HepG2 (cell line): ENCODE data around the gene MXD3.

Experiments used
- TAF1 ChIP-seq: sonication (generic); formaldehyde crosslinking; IDR thresholded peaks from 2 replicates; pipeline ENCODE4 v1.4.0; 2020; ENCODE audit warnings: missing genetic modification reagents
- TF ChIP-seq, protein P1 (sequence below): sonication (generic); formaldehyde crosslinking; IDR thresholded peaks from 2 replicates; pipeline ENCODE4 v1.4.0; 2020; ENCODE audit warnings: low read depth, mild to moderate bottlenecking, missing genetic modification reagents

DNA sequence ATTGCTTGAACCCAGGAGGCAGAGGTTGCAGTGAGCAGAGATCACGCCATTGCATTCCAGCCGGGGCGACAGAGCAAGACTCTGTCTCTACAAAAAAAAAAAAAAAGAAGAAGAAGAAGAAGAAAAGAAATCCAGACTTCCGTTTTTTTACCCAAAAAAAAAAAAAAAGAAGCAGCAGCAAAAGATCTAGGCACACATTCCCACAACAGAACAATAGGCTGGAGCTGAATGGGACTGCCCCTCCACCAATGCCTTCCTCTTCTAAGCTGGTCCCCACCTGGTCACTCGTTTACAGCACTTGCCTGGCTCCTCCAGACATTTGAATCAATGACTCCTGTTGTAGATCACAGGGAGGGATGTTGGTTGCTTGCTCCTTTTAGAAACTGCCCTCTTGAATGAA, 41.4 kb upstream of the MXD3 start:
- TF ChIP-seq TAF1, result no peak
- TF ChIP-seq, protein P1, sequence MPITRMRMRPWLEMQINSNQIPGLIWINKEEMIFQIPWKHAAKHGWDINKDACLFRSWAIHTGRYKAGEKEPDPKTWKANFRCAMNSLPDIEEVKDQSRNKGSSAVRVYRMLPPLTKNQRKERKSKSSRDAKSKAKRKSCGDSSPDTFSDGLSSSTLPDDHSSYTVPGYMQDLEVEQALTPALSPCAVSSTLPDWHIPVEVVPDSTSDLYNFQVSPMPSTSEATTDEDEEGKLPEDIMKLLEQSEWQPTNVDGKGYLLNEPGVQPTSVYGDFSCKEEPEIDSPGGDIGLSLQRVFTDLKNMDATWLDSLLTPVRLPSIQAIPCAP (CRISPR knock-in tag), result no peak
